GM21381 (cell line): ENCODE data around the gene PIP5KL1.

Source experiments
- ATAC-seq: cut with Tn5 transposase; IDR thresholded peaks from one replicate; pipeline ENCODE4 v1.9.1; 2021; ENCODE audit warnings: mild to moderate bottlenecking, moderate library complexity; ENCODE audit not compliant: unreplicated experiment

The PIP5KL1 gene

GRCh38 chr9:127875306-127875966, 55.1 kb downstream of the PIP5KL1 start:
- ATAC-seq, result no peak

GRCh38 chr9:127874301-127875221, 56.0 kb downstream of the PIP5KL1 start:
- no peak for ATAC-seq

GRCh38 chr9:127873886-127874285, 56.7 kb downstream of the PIP5KL1 start:
- ATAC-seq, result no peak

- no peak for ATAC-seq
Observed at GRCh38 chr9:127873223-127873691, 57.3 kb downstream of the PIP5KL1 start.

- ATAC-seq, result no peak
Observed at GRCh38 chr9:127872369-127873222, 58.0 kb downstream of the PIP5KL1 start.

- no peak for ATAC-seq
Observed at GRCh38 chr9:127871531-127871930, 59.0 kb downstream of the PIP5KL1 start.

GRCh38 chr9:127870887-127871286, 59.7 kb downstream of the PIP5KL1 start:
- ATAC-seq, result no peak
